CD4-positive, alpha-beta T cell treated with Interleukin-1 beta for 1 hour (primary cell): Measurements from ENCODE around the gene DISP3.

Source experiments
- DNase-seq, 2 donors: peaks; one replicate each; pipeline ENCODE4 v3.0.0-alpha.2; 2020 to 2022

DISP3 gene

GRCh38 chr1:11585389-11585788 is 106.4 kb downstream of the DISP3 start:
- no peak for DNase-seq
